ENCODE results near the gene ACTA2.

ACTA2 gene

GRCh38 chr10:88906921-88907320, 45.7 kb downstream of the ACTA2 start:
- TF ChIP-seq CTCF (conservative IDR thresholded peaks at IDR 0.05; ENCODE audit: low read length) = no peak
- no peak for DNase-seq (ENCODE audit: low read depth)
- H3K4me3 ChIP-seq (ENCODE audit: low read length) = no peak overlapping the region

GRCh38 chr10:88903715-88904114, 48.9 kb downstream of the ACTA2 start:
- no peak for DNase-seq (ENCODE audit: low read depth)
- no peak overlapping the region for H3K4me3 ChIP-seq (ENCODE audit: low read length)
- no peak for TF ChIP-seq CTCF (conservative IDR thresholded peaks at IDR 0.05; ENCODE audit: low read length)

GRCh38 chr10:88901984-88902789, 50.4 kb downstream of the ACTA2 start:
- no peak for TF ChIP-seq CTCF (conservative IDR thresholded peaks at IDR 0.05; ENCODE audit: low read length)
- no peak overlapping the region for H3K4me3 ChIP-seq (ENCODE audit: low read length)
- DNase-seq (ENCODE audit: low read depth) = no peak

GRCh38 chr10:88901206-88901983, 51.2 kb downstream of the ACTA2 start:
- DNase-seq (ENCODE audit: low read depth) = peak; percentile 39
- H3K4me3 ChIP-seq (ENCODE audit: low read length) = no peak overlapping the region

GRCh38 chr10:88899886-88900285, 52.7 kb downstream of the ACTA2 start:
- no peak for DNase-seq (ENCODE audit: low read depth)
- no peak for TF ChIP-seq CTCF (conservative IDR thresholded peaks at IDR 0.05; ENCODE audit: low read length)
- no peak overlapping the region for H3K4me3 ChIP-seq (ENCODE audit: low read length)

More at GRCh38 chr10:88901206-88901983, 51.2 kb downstream of the ACTA2 start:
- TF ChIP-seq CTCF (conservative IDR thresholded peaks at IDR 0.05; ENCODE audit: low read length) = no peak

GRCh38 chr10:88898727-88899126, 53.8 kb downstream of the ACTA2 start:
- no peak for DNase-seq (ENCODE audit: low read depth)

More at GRCh38 chr10:88898727-88899126, 53.8 kb downstream of the ACTA2 start:
- H3K4me3 ChIP-seq (ENCODE audit: low read length) = no peak overlapping the region
- TF ChIP-seq CTCF (conservative IDR thresholded peaks at IDR 0.05; ENCODE audit: low read length) = no peak
